IMR-90 (cell line): ENCODE measurements around the gene PTPRN2. TPM values are rescaled to one million over a fixed set of nuclear protein-coding genes. Genes with fewer than 3 reads are reported as not detected.

Experiments used
- ATAC-seq: fragments of 200-7000 bp; cut with Tn5 transposase; 2 replicates; pipeline ENCODE4 v1.9.1; 2020; ENCODE audit warnings: low read depth, mild to moderate bottlenecking, moderate library complexity
- BruUV-seq: library from RNA; stranded (reverse); fragments of 400-500 nt; replicated peaks from 2 replicates; lab custom pipeline; 2021; lab: Mats Ljungman, UMichigan
- CTCF ChIA-PET: fragments of 300-600 bp; formaldehyde crosslinking; extraction: SDS; loops from one replicate; lab custom pipeline; 2021; ENCODE audit warnings: antibody characterized with exemption; lab: Yijun Ruan, JAX
- POLR2A ChIA-PET: fragments of 300-600 bp; sonication (Branson Sonifier 250); formaldehyde crosslinking; loops from one replicate; lab custom pipeline; 2022; ENCODE audit warnings: antibody characterized with exemption; ENCODE audit not compliant: unreplicated experiment; lab: Charles Lee
- DNase-seq: peaks from one replicate; pipeline ENCODE4 v3.0.0; 2013
- H2AFZ ChIP-seq: replicated peaks from 2 replicates; pipeline ENCODE3; 2013; ENCODE audit warnings: low read length, mild to moderate bottlenecking; ENCODE audit not compliant: poor library complexity
- H2AK5ac ChIP-seq: 2 replicates; pipeline ENCODE4 v1.6.1; 2013; ENCODE audit warnings: low read depth, low read length, inconsistent platforms
- H2AK9ac ChIP-seq: replicated peaks from 2 replicates; pipeline ENCODE3; 2013; ENCODE audit warnings: mild to moderate bottlenecking, low read depth, low read length, moderate library complexity; ENCODE audit not compliant: poor library complexity
- H2BK120ac ChIP-seq: 2 replicates; pipeline ENCODE4 v1.6.1; 2013; ENCODE audit warnings: low read depth, low read length, inconsistent platforms
- H2BK15ac ChIP-seq: 3 replicates; pipeline ENCODE4 v1.6.1; 2013; ENCODE audit warnings: low read depth, low read length, inconsistent platforms
- H2BK20ac ChIP-seq: 2 replicates; pipeline ENCODE4 v1.6.1; 2013; ENCODE audit warnings: low read depth, mild to moderate bottlenecking, inconsistent platforms, low read length, moderate library complexity
- H2BK5ac ChIP-seq: 2 replicates; pipeline ENCODE4 v1.6.1; 2013; ENCODE audit warnings: mild to moderate bottlenecking, low read depth, low read length, inconsistent platforms; ENCODE audit not compliant: poor library complexity, severe bottlenecking
- H3K14ac ChIP-seq: replicated peaks from 2 replicates; pipeline ENCODE4 v1.6.1; 2013; ENCODE audit warnings: low read depth, low read length, inconsistent platforms
- H3K18ac ChIP-seq: 2 replicates; pipeline ENCODE4 v1.6.1; 2013; ENCODE audit warnings: low read depth, low read length, control low read depth
- H3K23ac ChIP-seq: 2 replicates; pipeline ENCODE4 v1.6.1; 2013; ENCODE audit warnings: low read depth, low read length, inconsistent platforms
- H3K27ac ChIP-seq: 2 replicates; pipeline ENCODE4 v1.5.1; 2013; ENCODE audit warnings: mild to moderate bottlenecking, control low read depth, low read length; ENCODE audit not compliant: insufficient read depth
- H3K27me3 ChIP-seq: 2 replicates; pipeline ENCODE4 v1.6.1; 2013; ENCODE audit warnings: low read length; ENCODE audit not compliant: control insufficient read depth, insufficient read depth
- H3K36me3 ChIP-seq: 2 replicates; pipeline ENCODE4 v1.6.1; 2013; ENCODE audit warnings: low read length, mixed read lengths; ENCODE audit not compliant: control insufficient read depth, insufficient read depth
- H3K4ac ChIP-seq: 2 replicates; pipeline ENCODE4 v1.6.1; 2013; ENCODE audit warnings: low read depth, low read length, inconsistent platforms
- H3K4me1 ChIP-seq: 2 replicates; pipeline ENCODE4 v1.6.1; 2013; ENCODE audit warnings: low read length, mixed read lengths; ENCODE audit not compliant: control insufficient read depth, insufficient read depth
- H3K4me2 ChIP-seq: 2 replicates; pipeline ENCODE4 v1.6.1; 2013; ENCODE audit warnings: low read depth, mild to moderate bottlenecking, control low read depth, low read length, moderate library complexity
- H3K4me3 ChIP-seq: 2 replicates; pipeline ENCODE4 v1.5.1; 2013; ENCODE audit warnings: low read depth, mild to moderate bottlenecking, control low read depth, low read length, moderate library complexity; ENCODE audit not compliant: insufficient read depth
- H3K56ac ChIP-seq: 2 replicates; pipeline ENCODE4 v1.6.1; 2013; ENCODE audit warnings: low read length, inconsistent platforms; ENCODE audit not compliant: insufficient read depth; ENCODE audit errors: extremely low read depth
- H3K79me1 ChIP-seq, 2 experiments: 2 replicates each; pipeline ENCODE4 v1.6.1; 2013; ENCODE audit warnings: low read length in 2 of 2, inconsistent platforms in 1 of 2, low read depth in 1 of 2
- H3K9ac ChIP-seq: 2 replicates; pipeline ENCODE4 v1.6.1; 2013; ENCODE audit warnings: low read depth, low read length, control low read depth
- H3K9me1 ChIP-seq: 2 replicates; pipeline ENCODE4 v1.6.1; 2013; ENCODE audit warnings: low read length, inconsistent platforms; ENCODE audit not compliant: insufficient read depth
- H3K9me3 ChIP-seq: 2 replicates; pipeline ENCODE4 v1.6.1; 2013; ENCODE audit warnings: low read length; ENCODE audit not compliant: control insufficient read depth, insufficient read depth
- H4K20me1 ChIP-seq: 2 replicates; pipeline ENCODE4 v1.6.1; 2013; ENCODE audit warnings: low read length, inconsistent platforms; ENCODE audit not compliant: insufficient read depth
- H4K5ac ChIP-seq: 2 replicates; pipeline ENCODE4 v1.6.1; 2013; ENCODE audit warnings: mild to moderate bottlenecking, low read depth, low read length, control low read depth
- H4K8ac ChIP-seq, 2 experiments: 2 replicates each; pipeline ENCODE4 v1.6.1; 2013; ENCODE audit warnings: low read depth in 2 of 2, low read length in 2 of 2, control low read depth in 1 of 2, inconsistent platforms in 1 of 2
- H4K91ac ChIP-seq: 2 replicates; pipeline ENCODE4 v1.6.1; 2013; ENCODE audit warnings: low read depth, low read length, inconsistent platforms; ENCODE audit not compliant: insufficient read depth
- BHLHE40 ChIP-seq: fragments of 150-350 bp; IDR thresholded peaks from 2 replicates; pipeline ENCODE4 v1.6.1; 2016; ENCODE audit warnings: mild to moderate bottlenecking, low read depth, low read length
- CHD1 ChIP-seq: IDR thresholded peaks from 2 replicates; pipeline ENCODE4 v1.6.1; 2012; ENCODE audit warnings: low read depth, low read length, improper control_type of control experiment
- CTCF ChIP-seq: conservative IDR thresholded peaks from 2 replicates; pipeline ENCODE4 v1.5.1; 2012; ENCODE audit warnings: mild to moderate bottlenecking, low read depth, low read length, improper control_type of control experiment
- ELK1 ChIP-seq: fragments of 150-350 bp; IDR thresholded peaks from 2 replicates; pipeline ENCODE4 v1.6.1; 2016; ENCODE audit warnings: low read depth, mild to moderate bottlenecking, low read length, moderate library complexity, borderline replicate concordance
- FOS ChIP-seq: fragments of 150-350 bp; IDR thresholded peaks from 2 replicates; pipeline ENCODE4 v1.6.1; 2016; ENCODE audit warnings: low read depth, low read length
- MAFK ChIP-seq: IDR thresholded peaks from 2 replicates; pipeline ENCODE4 v1.6.1; 2012; ENCODE audit warnings: low read depth, low read length, improper control_type of control experiment
- POLR2A ChIP-seq: IDR thresholded peaks from 2 replicates; pipeline ENCODE4 v1.6.1; 2012; ENCODE audit warnings: mild to moderate bottlenecking, low read depth, low read length
- RCOR1 ChIP-seq: IDR thresholded peaks from 2 replicates; pipeline ENCODE4 v1.6.1; 2012; ENCODE audit warnings: mild to moderate bottlenecking, low read length, improper control_type of control experiment; ENCODE audit not compliant: insufficient replicate concordance
- RFX5 ChIP-seq: IDR thresholded peaks from 2 replicates; pipeline ENCODE4 v1.8.0; 2012; ENCODE audit warnings: low read depth, mild to moderate bottlenecking, low read length, moderate library complexity
- SMC3 ChIP-seq: fragments of 150-350 bp; IDR thresholded peaks from 2 replicates; pipeline ENCODE4 v1.6.1; 2016; ENCODE audit warnings: low read depth, mild to moderate bottlenecking, antibody characterized with exemption, low read length, moderate library complexity
- USF2 ChIP-seq: fragments of 150-350 bp; IDR thresholded peaks from 2 replicates; pipeline ENCODE4 v1.6.1; 2017; ENCODE audit warnings: mild to moderate bottlenecking, antibody characterized with exemption, low read length, low read depth
- WGBS, 2 experiments: methylation state at CpG; one replicate each; pipeline versions ENCODE4 v1.1.5 to v1.1.7; 2013; ENCODE audit warnings: missing lambda C conversion rate in 2 of 2; ENCODE audit not compliant: insufficient read length in 1 of 2; ENCODE audit errors: extremely low coverage in 2 of 2; 5-methylcytosine and 5-hydroxymethylcytosine counted together
- dilution Hi-C: fragments of 300-500 bp; cut with HindIII; formaldehyde crosslinking; loops from one replicate; pipeline ENCODE4 v1.14.3; 2018; ENCODE audit warnings: low sequenced_read_pairs; ENCODE audit not compliant: unreplicated experiment
- in situ Hi-C: fragments of 300-500 bp; cut with MboI; formaldehyde crosslinking; loops from 3 replicates; pipeline ENCODE4 v1.14.3; 2019; ENCODE audit warnings: low sequenced_read_pairs, inconsistent platforms, mixed read lengths
- intact Hi-C: fragments of 100-400 bp; cut with micrococcal nuclease; formaldehyde crosslinking; loops from 2 replicates; pipeline ENCODE4 v1.10.0; 2022
- polyA plus RNA-seq, 3 experiments: library from polyadenylated mRNA; depleted of rRNA; stranded (reverse); fragments of >200 nt; gene quantifications; 2 replicates each; pipeline ENCODE4 v1.2.3, GENCODE V29; 2012; ENCODE audit warnings: low replicate concordance in 1 of 3
- total RNA-seq: library from RNA; depleted of rRNA; stranded (reverse); fragments of >200 nt; gene quantifications from 2 replicates; pipeline ENCODE4 v1.2.3, GENCODE V29; 2012

PTPRN2 gene
- total and polyA plus RNA-seq, 2 of the 4 experiments (the other 2 are of a cell fraction): 0.03 TPM; not detected in 1

- no peak for TF ChIP-seq POLR2A
Observed at GRCh38 chr7:158262284-158263109, 325.1 kb downstream of the PTPRN2 start (continued).

GRCh38 chr7:158261362-158262235 is 326.0 kb downstream of the PTPRN2 start:
- ChIA-PET POLR2A (no interaction called here), CTCF (no interaction called here)
- intact Hi-C loops: no loop called here
- Histone ChIP-seq H4K8ac (no peak overlapping the region), H4K20me1 (no peaks in the 10 kb centered on the region), H3K4me2 (no peak overlapping the region), H2AFZ (no peak overlapping the region), H3K36me3 (no peaks in the 10 kb centered on the region), H2AK5ac (no peak overlapping the region), H3K27me3 (no peaks in the 10 kb centered on the region), H4K91ac (no peak overlapping the region), H3K14ac (no peak overlapping the region), H4K5ac (no peak overlapping the region), H3K4me1 (no peaks in the 10 kb centered on the region), H3K79me1 (no peaks in the 10 kb centered on the region), H2BK120ac (no peak overlapping the region), H3K56ac (no peak overlapping the region), H2BK15ac (no peak overlapping the region), H3K23ac (no peak overlapping the region), H2BK20ac (no peak overlapping the region), H2AK9ac (no peak overlapping the region), H3K4me3 (no peak overlapping the region), H3K9me1 (no peaks in the 10 kb centered on the region), H3K9me3 (peaks cover 72% of the 10 kb centered on the region), H2BK5ac (no peak overlapping the region), H3K4ac (no peak overlapping the region), H3K27ac (no peak overlapping the region), H3K9ac (no peak overlapping the region), H3K18ac (no peak overlapping the region)
- ATAC-seq: no peak
- in situ Hi-C loops: no loop called here
- DNase-seq: no peak
- BruUV-seq: no TSS peak
- WGBS, 2 experiments: 73% methylated on average over 16 of the region's 27 CpGs; no CpG with 5 or more reads in 1 of the 2 experiments
- dilution Hi-C loops: no loop called here
- TF ChIP-seq CHD1 (no peak), MAFK (no peak), BHLHE40 (no peak), ELK1 (no peak), USF2 (no peak), RFX5 (no peak), FOS (no peak), CTCF (no peak), RCOR1 (no peak), SMC3 (no peak)
